GM12875 (cell line): ENCODE measurements around the gene MOK.

Experiments
- H3K4me3 ChIP-seq: one replicate; pipeline ENCODE4 v1.5.1; 2011; ENCODE audit warnings: low read depth, low read length, control low read depth
- CTCF ChIP-seq: IDR thresholded peaks from 2 replicates; pipeline ENCODE4 v1.5.1; 2011; ENCODE audit warnings: low read depth, mild to moderate bottlenecking, control low read depth, inconsistent platforms, low read length, moderate library complexity, borderline replicate concordance; ENCODE audit not compliant: insufficient read depth

MOK gene

GRCh38 chr14:102181187-102181586 is 123.8 kb downstream of the MOK start:
- TF ChIP-seq CTCF = no peak
- no peak overlapping the region for H3K4me3 ChIP-seq

- no peak for TF ChIP-seq CTCF
- no peak overlapping the region for H3K4me3 ChIP-seq
Observed at GRCh38 chr14:102180248-102180998, 124.5 kb downstream of the MOK start.
